ENCODE data around the gene EEF2KMT.
"Not testable (repeated sequence)": the region's sequence is repeated elsewhere in the genome, so short reads cannot be mapped to it uniquely, and the experiment has no call there.

Gene EEF2KMT

GRCh38 chr16:5110933-5111332 lies 13.3 kb upstream of the EEF2KMT start:
- H3K4me3 ChIP-seq (ENCODE audit: low read depth, low read length); H3K4me1 ChIP-seq (ENCODE audit: control insufficient read depth, insufficient read depth, low read length, unreplicated experiment); H3K27me3 ChIP-seq (ENCODE audit: insufficient read depth, low read length); H3K36me3 ChIP-seq (ENCODE audit: insufficient read depth, low read length); H3K27ac ChIP-seq (ENCODE audit: low read depth, low read length); H3K79me2 ChIP-seq (ENCODE audit: control insufficient read depth, insufficient read depth, low read length, unreplicated experiment); H2AFZ ChIP-seq (ENCODE audit: low read length, unreplicated experiment): not testable (repeated sequence)

DNA sequence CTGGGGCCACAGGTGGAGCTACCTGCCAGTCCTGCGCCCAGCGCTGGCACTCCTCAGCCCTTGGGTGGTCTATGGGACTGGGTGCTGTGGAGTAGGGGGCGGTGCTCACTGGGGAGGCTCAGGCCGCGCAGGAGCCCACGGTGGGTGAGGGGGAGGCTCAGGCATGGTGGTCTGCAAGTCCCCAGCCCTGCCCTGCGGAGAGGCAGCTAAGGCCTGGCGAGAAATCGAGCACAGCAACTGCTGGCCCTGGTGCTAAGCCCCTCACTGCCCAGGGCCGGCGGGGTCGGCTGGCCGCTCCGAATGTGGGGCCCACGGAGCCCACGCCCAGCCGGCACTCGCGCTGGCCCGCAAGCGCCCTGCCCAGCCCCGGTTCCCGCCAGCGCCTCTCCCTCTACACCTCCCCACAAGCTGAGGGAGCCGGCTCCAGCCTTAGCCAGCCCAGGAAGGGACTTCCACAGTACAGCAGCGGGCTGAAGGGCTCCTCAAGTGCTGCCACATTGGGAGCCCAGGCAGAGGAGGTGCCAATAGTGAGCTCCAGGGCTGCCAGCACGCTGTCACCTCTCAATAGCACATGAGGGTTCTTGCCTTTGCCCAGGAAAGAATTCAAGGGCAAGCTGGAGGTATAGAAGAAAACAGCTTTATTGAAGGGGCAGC lies 11.0 kb upstream of the EEF2KMT start:
- Histone ChIP-seq H3K27ac (ENCODE audit: low read depth, low read length) (no peak overlapping the region), H3K79me2 (ENCODE audit: control insufficient read depth, insufficient read depth, low read length, unreplicated experiment) (no peaks in the 10 kb centered on the region), H3K4me1 (ENCODE audit: control insufficient read depth, insufficient read depth, low read length, unreplicated experiment) (no peaks in the 10 kb centered on the region), H3K4me3 (ENCODE audit: low read depth, low read length) (no peak overlapping the region), H3K27me3 (ENCODE audit: insufficient read depth, low read length) (no peaks in the 10 kb centered on the region), H3K36me3 (ENCODE audit: insufficient read depth, low read length) (no peaks in the 10 kb centered on the region), H2AFZ (ENCODE audit: low read length, unreplicated experiment) (no peak overlapping the region)

GRCh38 chr16:5105039-5105438 lies 7.4 kb upstream of the EEF2KMT start:
- not testable (repeated sequence) for H3K36me3 ChIP-seq (ENCODE audit: insufficient read depth, low read length); H3K4me3 ChIP-seq (ENCODE audit: low read depth, low read length); H3K79me2 ChIP-seq (ENCODE audit: control insufficient read depth, insufficient read depth, low read length, unreplicated experiment); H3K27me3 ChIP-seq (ENCODE audit: insufficient read depth, low read length); H3K27ac ChIP-seq (ENCODE audit: low read depth, low read length); H3K4me1 ChIP-seq (ENCODE audit: control insufficient read depth, insufficient read depth, low read length, unreplicated experiment); H2AFZ ChIP-seq (ENCODE audit: low read length, unreplicated experiment)

DNA sequence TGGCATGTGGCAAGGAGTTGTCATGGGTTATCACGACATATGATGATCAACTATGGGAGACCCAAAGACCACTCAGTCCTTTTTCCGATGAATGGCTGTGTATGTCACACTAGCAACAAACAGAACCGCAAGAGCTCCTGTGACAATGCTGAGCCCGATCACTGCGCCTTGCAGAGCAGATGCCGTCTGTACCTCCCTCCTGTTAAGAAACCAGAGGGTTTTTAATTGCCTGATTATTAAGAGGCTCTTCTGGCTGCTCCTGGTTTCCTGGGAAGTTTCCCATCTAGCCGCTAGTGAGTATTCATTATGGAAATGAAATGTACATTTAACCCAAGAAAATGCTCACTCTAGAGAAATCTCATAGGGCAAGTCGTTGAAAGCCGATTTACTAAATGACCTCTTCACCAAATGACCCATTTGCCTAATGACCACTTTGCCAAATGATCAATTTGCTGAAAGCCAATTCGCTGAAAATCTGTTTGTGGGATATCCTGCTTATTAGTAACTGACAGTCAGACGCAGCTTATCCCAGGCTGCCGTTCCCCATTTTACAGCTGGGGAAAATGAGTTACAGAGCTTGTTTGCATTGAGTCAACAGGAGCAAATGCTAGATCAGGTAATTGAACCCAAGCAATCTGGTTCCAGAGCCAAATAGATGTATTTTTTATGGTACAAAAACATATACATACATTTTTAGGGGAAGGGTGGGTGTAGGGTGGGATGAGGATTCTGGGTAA lies 5.9 kb upstream of the EEF2KMT start:
- H3K36me3 ChIP-seq (ENCODE audit: insufficient read depth, low read length); H3K4me3 ChIP-seq (ENCODE audit: low read depth, low read length); H3K27ac ChIP-seq (ENCODE audit: low read depth, low read length); H3K4me1 ChIP-seq (ENCODE audit: control insufficient read depth, insufficient read depth, low read length, unreplicated experiment); H3K27me3 ChIP-seq (ENCODE audit: insufficient read depth, low read length); H3K79me2 ChIP-seq (ENCODE audit: control insufficient read depth, insufficient read depth, low read length, unreplicated experiment); H2AFZ ChIP-seq (ENCODE audit: low read length, unreplicated experiment): not testable (repeated sequence)

DNA sequence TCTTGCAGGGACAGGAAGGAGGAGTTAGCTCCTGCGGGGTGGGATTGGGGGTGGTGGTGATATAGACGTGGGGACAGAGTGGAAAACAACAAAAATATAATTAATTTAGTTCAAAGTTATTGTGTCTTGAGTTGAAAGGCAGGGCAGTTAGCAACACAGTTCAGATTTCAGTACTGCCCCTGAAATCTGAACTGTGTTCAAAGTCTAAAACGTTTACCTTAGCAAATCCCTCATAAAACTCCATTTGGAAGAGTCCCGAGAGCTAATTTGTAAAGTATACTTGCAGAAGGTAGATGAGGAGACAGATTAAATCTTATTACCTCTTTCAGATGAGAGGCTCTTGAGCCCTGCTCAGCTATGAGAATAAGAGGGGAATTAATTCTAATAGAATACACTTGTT lies 1.6 kb upstream of the EEF2KMT start:
- H3K27me3 ChIP-seq (ENCODE audit: insufficient read depth, low read length); H3K27ac ChIP-seq (ENCODE audit: low read depth, low read length); H2AFZ ChIP-seq (ENCODE audit: low read length, unreplicated experiment); H3K36me3 ChIP-seq (ENCODE audit: insufficient read depth, low read length); H3K79me2 ChIP-seq (ENCODE audit: control insufficient read depth, insufficient read depth, low read length, unreplicated experiment); H3K4me3 ChIP-seq (ENCODE audit: low read depth, low read length); H3K4me1 ChIP-seq (ENCODE audit: control insufficient read depth, insufficient read depth, low read length, unreplicated experiment): not testable (repeated sequence)

GRCh38 chr16:5098221-5099159 lies 895 bp upstream of the EEF2KMT start:
- H3K4me1 ChIP-seq (ENCODE audit: control insufficient read depth, insufficient read depth, low read length, unreplicated experiment); H3K27ac ChIP-seq (ENCODE audit: low read depth, low read length); H3K27me3 ChIP-seq (ENCODE audit: insufficient read depth, low read length); H3K79me2 ChIP-seq (ENCODE audit: control insufficient read depth, insufficient read depth, low read length, unreplicated experiment); H3K36me3 ChIP-seq (ENCODE audit: insufficient read depth, low read length): not testable (repeated sequence)
- peak overlapping the region; percentile 85 for H2AFZ ChIP-seq (ENCODE audit: low read length, unreplicated experiment)
- H3K4me3 ChIP-seq (ENCODE audit: low read depth, low read length), result peak overlapping the region; percentile 77

- Histone ChIP-seq H3K4me3 (ENCODE audit: low read depth, low read length) (peak overlapping the region; percentile 93), H2AFZ (ENCODE audit: low read length, unreplicated experiment) (peak overlapping the region; percentile 86)
- not testable (repeated sequence) for H3K79me2 ChIP-seq (ENCODE audit: control insufficient read depth, insufficient read depth, low read length, unreplicated experiment); H3K4me1 ChIP-seq (ENCODE audit: control insufficient read depth, insufficient read depth, low read length, unreplicated experiment); H3K27ac ChIP-seq (ENCODE audit: low read depth, low read length); H3K36me3 ChIP-seq (ENCODE audit: insufficient read depth, low read length); H3K27me3 ChIP-seq (ENCODE audit: insufficient read depth, low read length)
Measured at GRCh38 chr16:5097061-5097469, 530 bp downstream of the EEF2KMT start.

DNA sequence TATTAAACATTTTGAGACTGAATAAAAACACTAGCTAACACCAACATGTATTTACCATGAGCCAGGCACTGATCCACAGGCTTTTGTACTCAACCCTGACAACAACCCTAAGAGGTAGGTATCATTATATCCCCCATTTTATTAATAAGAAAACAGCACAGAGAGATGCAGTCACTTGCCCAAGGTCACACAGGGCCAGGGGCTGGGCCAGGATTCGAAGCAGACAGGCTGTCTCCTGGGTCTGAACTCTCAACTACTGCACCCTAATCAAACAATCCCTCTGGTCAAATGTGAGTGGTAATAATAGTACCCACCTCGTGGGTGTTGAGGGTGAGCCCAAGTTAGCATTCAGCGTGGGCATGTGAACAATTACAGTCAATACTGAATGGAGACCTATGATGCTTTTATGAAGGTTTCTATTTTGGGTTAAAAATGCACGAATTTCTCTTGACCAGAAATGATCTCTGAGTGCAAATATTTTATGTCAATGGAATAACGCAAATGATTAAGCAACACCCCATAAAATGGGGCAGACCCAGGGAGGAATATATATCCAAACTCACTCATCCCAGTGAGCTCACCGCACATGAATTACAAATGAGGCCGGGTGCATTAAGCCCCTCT lies 1.0 kb downstream of the EEF2KMT start:
- H3K27me3 ChIP-seq (ENCODE audit: insufficient read depth, low read length); H3K4me1 ChIP-seq (ENCODE audit: control insufficient read depth, insufficient read depth, low read length, unreplicated experiment); H3K79me2 ChIP-seq (ENCODE audit: control insufficient read depth, insufficient read depth, low read length, unreplicated experiment); H2AFZ ChIP-seq (ENCODE audit: low read length, unreplicated experiment); H3K36me3 ChIP-seq (ENCODE audit: insufficient read depth, low read length): not testable (repeated sequence)
- peak overlapping the region; percentile 58; the same call in 1 of the 2 replicates for H3K27ac ChIP-seq (ENCODE audit: low read depth, low read length)
- peak overlapping the region; percentile 93 for H3K4me3 ChIP-seq (ENCODE audit: low read depth, low read length)

DNA sequence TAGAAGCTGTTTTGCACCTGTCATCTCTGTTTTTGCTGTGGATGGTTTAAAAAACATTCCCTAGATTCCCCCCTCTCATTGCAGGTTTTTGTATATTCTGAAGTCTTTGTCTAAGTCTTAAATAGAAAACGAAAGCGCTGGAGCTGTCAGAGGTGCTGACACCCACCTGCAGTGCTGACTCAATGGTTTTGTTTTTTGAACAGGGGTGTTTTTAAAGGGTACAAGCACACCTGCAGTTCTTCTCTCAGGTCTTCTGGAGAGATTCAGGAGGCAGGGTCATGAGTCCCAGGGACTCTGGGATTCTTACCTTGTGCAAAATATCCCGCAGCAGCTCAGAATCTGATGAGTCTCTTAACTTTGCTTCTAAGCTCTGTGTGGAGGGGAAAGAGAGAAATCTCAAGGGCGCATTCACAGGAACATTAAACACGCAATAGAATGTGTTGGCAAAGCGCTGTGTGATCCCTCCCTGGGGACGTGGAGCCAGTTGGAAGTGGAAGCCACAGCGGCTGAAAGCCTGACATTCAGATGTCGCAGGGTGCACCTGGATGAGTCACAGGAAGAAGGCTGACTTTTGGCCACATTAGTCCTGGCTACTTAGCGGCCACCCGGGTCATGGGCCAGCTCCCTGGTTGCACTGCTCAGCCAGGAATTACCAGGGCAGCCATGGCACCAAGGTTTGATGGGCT lies 2.3 kb downstream of the EEF2KMT start:
- H3K4me3 ChIP-seq (ENCODE audit: low read depth, low read length); H2AFZ ChIP-seq (ENCODE audit: low read length, unreplicated experiment); H3K4me1 ChIP-seq (ENCODE audit: control insufficient read depth, insufficient read depth, low read length, unreplicated experiment); H3K27me3 ChIP-seq (ENCODE audit: insufficient read depth, low read length); H3K79me2 ChIP-seq (ENCODE audit: control insufficient read depth, insufficient read depth, low read length, unreplicated experiment); H3K27ac ChIP-seq (ENCODE audit: low read depth, low read length); H3K36me3 ChIP-seq (ENCODE audit: insufficient read depth, low read length): not testable (repeated sequence)

DNA sequence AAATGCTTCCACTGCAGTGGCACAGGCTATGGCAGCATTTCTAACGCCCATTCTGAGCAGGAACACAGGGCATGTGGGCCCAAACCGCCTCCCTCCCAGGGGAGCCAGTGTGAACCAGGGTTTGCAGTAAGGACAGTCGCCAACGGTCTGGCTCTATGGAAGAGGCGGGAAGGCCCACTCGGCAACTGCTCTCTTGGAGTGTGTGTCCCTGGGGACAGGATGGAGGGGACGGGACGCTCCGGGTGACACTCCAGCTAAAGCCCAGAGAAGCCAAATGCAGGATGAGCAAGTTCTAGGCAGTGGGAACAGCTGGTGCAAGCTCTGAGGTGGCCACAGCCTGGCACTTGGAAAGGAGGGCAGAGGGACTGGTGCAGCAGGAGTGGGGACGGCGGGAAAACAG lies 3.8 kb downstream of the EEF2KMT start:
- H2AFZ ChIP-seq (ENCODE audit: low read length, unreplicated experiment); H3K4me1 ChIP-seq (ENCODE audit: control insufficient read depth, insufficient read depth, low read length, unreplicated experiment); H3K79me2 ChIP-seq (ENCODE audit: control insufficient read depth, insufficient read depth, low read length, unreplicated experiment); H3K4me3 ChIP-seq (ENCODE audit: low read depth, low read length); H3K27me3 ChIP-seq (ENCODE audit: insufficient read depth, low read length); H3K27ac ChIP-seq (ENCODE audit: low read depth, low read length); H3K36me3 ChIP-seq (ENCODE audit: insufficient read depth, low read length): not testable (repeated sequence)

Data from ACC112 (cell line).